HEK293 (cell line): Measurements from ENCODE around the gene HOXA6.
A peak's percentile ranks its signal among the peaks of the same experiment; 100 is the strongest.

Experiments used
- FEZF1 ChIP-seq: fragments of 450-650 bp; formaldehyde crosslinking; IDR thresholded peaks from 2 replicates; pipeline ENCODE4 v1.5.1; 2016; ENCODE audit warnings: missing biosample characterization, missing genetic modification characterization
- HIC1 ChIP-seq: fragments of 450-650 bp; formaldehyde crosslinking; IDR thresholded peaks from 2 replicates; pipeline ENCODE4 v1.5.1; 2016; ENCODE audit warnings: missing biosample characterization, missing genetic modification characterization
- HOXD13 ChIP-seq: sonication (generic); formaldehyde crosslinking; IDR thresholded peaks from 2 replicates; pipeline ENCODE4 v1.8.0; 2022; ENCODE audit warnings: missing genetic modification reagents, borderline replicate concordance
- KLF10 ChIP-seq: fragments of 450-650 bp; IDR thresholded peaks from 2 replicates; pipeline ENCODE4 v1.5.1; 2018; ENCODE audit warnings: missing biosample characterization, mild to moderate bottlenecking, missing genetic modification characterization
- KLF7 ChIP-seq: fragments of 450-650 bp; formaldehyde crosslinking; IDR thresholded peaks from 2 replicates; pipeline ENCODE4 v1.5.1; 2016; ENCODE audit warnings: missing biosample characterization, missing genetic modification characterization, borderline replicate concordance
- SETDB1 ChIP-seq: IDR thresholded peaks from one replicate; pipeline ENCODE4 v1.6.1; 2017; ENCODE audit warnings: mild to moderate bottlenecking, low read length, moderate library complexity, mixed read lengths; ENCODE audit not compliant: insufficient read length
- WT1 ChIP-seq: fragments of 450-650 bp; formaldehyde crosslinking; IDR thresholded peaks from 2 replicates; pipeline ENCODE4 v1.5.1; 2016; ENCODE audit warnings: missing biosample characterization, missing genetic modification characterization
- ZBTB49 ChIP-seq: fragments of 450-650 bp; formaldehyde crosslinking; IDR thresholded peaks from 2 replicates; pipeline ENCODE4 v1.5.1; 2016; ENCODE audit warnings: missing biosample characterization, missing genetic modification characterization, low read depth
- ZFHX2 ChIP-seq: fragments of 450-650 bp; formaldehyde crosslinking; conservative IDR thresholded peaks from 2 replicates; pipeline ENCODE4 v1.5.1; 2016; ENCODE audit warnings: missing biosample characterization, missing genetic modification characterization
- ZFP41 ChIP-seq: fragments of 450-650 bp; formaldehyde crosslinking; IDR thresholded peaks from 2 replicates; pipeline ENCODE4 v1.5.1; 2016; ENCODE audit warnings: missing biosample characterization, missing genetic modification characterization, borderline replicate concordance
- ZIC2 ChIP-seq: fragments of 450-650 bp; formaldehyde crosslinking; IDR thresholded peaks from 2 replicates; pipeline ENCODE4 v1.5.1; 2016; ENCODE audit warnings: missing biosample characterization, missing genetic modification characterization
- ZNF132 ChIP-seq: fragments of 450-650 bp; formaldehyde crosslinking; IDR thresholded peaks from 2 replicates; pipeline ENCODE4 v1.5.1; 2017; ENCODE audit warnings: missing biosample characterization, missing genetic modification characterization, borderline replicate concordance
- ZNF138 ChIP-seq: fragments of 450-650 bp; formaldehyde crosslinking; IDR thresholded peaks from 2 replicates; pipeline ENCODE4 v1.5.1; 2016; ENCODE audit warnings: missing biosample characterization, missing genetic modification characterization, borderline replicate concordance
- ZNF221 ChIP-seq: fragments of 450-650 bp; formaldehyde crosslinking; IDR thresholded peaks from 2 replicates; pipeline ENCODE4 v1.5.1; 2017; ENCODE audit warnings: missing biosample characterization, missing genetic modification characterization, borderline replicate concordance
- ZNF544 ChIP-seq: fragments of 450-650 bp; formaldehyde crosslinking; IDR thresholded peaks from 2 replicates; pipeline ENCODE4 v1.5.0; 2017; ENCODE audit warnings: missing biosample characterization, missing genetic modification characterization
- ZNF600 ChIP-seq: fragments of 450-650 bp; formaldehyde crosslinking; IDR thresholded peaks from 2 replicates; pipeline ENCODE4 v1.5.1; 2016; ENCODE audit warnings: missing biosample characterization, missing genetic modification characterization
- ZNF623 ChIP-seq: fragments of 450-650 bp; formaldehyde crosslinking; IDR thresholded peaks from 2 replicates; pipeline ENCODE4 v1.5.1; 2016; ENCODE audit warnings: missing biosample characterization, missing genetic modification characterization
- ZNF654 ChIP-seq: fragments of 450-650 bp; formaldehyde crosslinking; IDR thresholded peaks from 2 replicates; pipeline ENCODE4 v1.5.1; 2016; ENCODE audit warnings: low read depth, missing biosample characterization, missing genetic modification characterization
- ZNF747 ChIP-seq: fragments of 450-650 bp; formaldehyde crosslinking; IDR thresholded peaks from 2 replicates; pipeline ENCODE4 v1.5.1; 2016; ENCODE audit warnings: missing biosample characterization, missing genetic modification characterization
- ZNF785 ChIP-seq: fragments of 450-650 bp; formaldehyde crosslinking; IDR thresholded peaks from 2 replicates; pipeline ENCODE4 v1.5.1; 2016; ENCODE audit warnings: missing biosample characterization, missing genetic modification characterization
- ZSCAN5A ChIP-seq: fragments of 450-650 bp; formaldehyde crosslinking; IDR thresholded peaks from 2 replicates; pipeline ENCODE4 v1.5.1; 2016; ENCODE audit warnings: missing biosample characterization, missing genetic modification characterization
- TF ChIP-seq, protein P1 (sequence below): fragments of 450-650 bp; formaldehyde crosslinking; IDR thresholded peaks from 2 replicates; pipeline ENCODE4 v1.5.1; 2016; ENCODE audit warnings: missing biosample characterization, missing genetic modification characterization
- TF ChIP-seq, protein P2 (sequence below): fragments of 450-650 bp; formaldehyde crosslinking; IDR thresholded peaks from 2 replicates; pipeline ENCODE4 v1.5.1; 2016; ENCODE audit warnings: missing biosample characterization, missing genetic modification characterization
- TF ChIP-seq, protein P3 (sequence below): fragments of 450-650 bp; formaldehyde crosslinking; IDR thresholded peaks from 2 replicates; pipeline ENCODE4 v1.5.1; 2016; ENCODE audit warnings: missing biosample characterization, missing genetic modification characterization
- TF ChIP-seq, protein P4 (sequence below): fragments of 450-650 bp; formaldehyde crosslinking; IDR thresholded peaks from 2 replicates; pipeline ENCODE4 v1.5.1; 2016; ENCODE audit warnings: missing biosample characterization, missing genetic modification characterization

Gene HOXA6

DNA sequence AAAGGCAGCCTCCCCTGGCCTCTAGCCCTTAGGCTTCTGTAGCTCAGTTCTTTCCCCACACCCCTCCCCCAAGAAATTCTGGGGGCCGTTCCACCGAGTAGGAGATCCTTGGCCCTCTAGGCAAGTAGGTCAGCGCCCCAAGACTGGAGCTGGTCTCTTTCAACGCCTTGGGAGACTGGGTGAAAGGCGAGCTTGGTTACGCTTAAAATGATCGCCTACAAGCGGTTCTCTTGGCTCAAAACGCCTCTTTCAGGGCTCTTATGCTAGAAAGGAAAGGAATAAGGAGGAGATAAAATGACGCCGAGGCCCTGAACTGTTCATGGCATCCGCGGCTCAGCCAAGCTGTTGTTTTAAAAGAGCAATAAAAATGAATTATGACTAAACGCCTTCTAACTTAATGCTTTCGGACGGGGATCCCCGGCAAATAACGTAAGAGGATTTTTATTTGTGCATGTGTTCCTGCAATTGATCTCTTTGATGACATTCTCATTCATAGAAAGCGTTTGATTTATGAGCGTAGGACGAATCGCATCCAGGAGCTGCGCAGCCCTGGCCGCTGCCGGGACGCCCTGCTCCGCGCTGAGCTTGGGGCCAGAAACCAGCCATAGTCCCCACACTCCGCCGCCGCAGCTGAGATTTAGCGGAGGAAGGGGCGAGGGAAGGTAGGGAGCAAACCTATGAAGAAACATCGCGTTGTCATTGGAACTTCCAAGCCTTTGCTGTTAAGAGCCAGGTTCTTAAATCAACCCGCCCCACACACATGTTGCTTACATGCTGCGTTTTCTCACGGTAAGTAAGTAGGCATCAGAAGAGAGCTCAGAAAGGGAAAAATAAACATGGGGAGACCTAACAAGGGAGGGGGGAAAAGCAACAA lies 48.8 kb downstream of the HOXA6 start (continued):
- TF ChIP-seq ZSCAN5A (tag by site-specific recombination) (no peak), ZBTB49 (no peak), WT1 (tag by site-specific recombination) (peak; percentile 81), ZFHX2 (peak; percentile 48), FEZF1 (peak; percentile 92), ZNF221 (tag by site-specific recombination) (no peak), SETDB1 (no peak), ZFP41 (tag by site-specific recombination) (no peak), ZNF785 (tag by site-specific recombination) (no peak), ZNF747 (no peak), ZNF544 (tag by site-specific recombination) (no peak), ZNF654 (peak; percentile 14; the same call in 1 of the 2 replicates), ZNF600 (tag by site-specific recombination) (peak; percentile 87), ZNF132 (no peak), ZIC2 (tag by site-specific recombination) (no peak), KLF7 (tag by site-specific recombination) (no peak), ZNF138 (no peak), ZNF623 (tag by site-specific recombination) (no peak), HIC1 (peak; percentile 62; the same call in 1 of the 2 replicates), HOXD13 (no peak), KLF10 (tag by site-specific recombination) (peak; percentile 82)
- TF ChIP-seq, protein P1, sequence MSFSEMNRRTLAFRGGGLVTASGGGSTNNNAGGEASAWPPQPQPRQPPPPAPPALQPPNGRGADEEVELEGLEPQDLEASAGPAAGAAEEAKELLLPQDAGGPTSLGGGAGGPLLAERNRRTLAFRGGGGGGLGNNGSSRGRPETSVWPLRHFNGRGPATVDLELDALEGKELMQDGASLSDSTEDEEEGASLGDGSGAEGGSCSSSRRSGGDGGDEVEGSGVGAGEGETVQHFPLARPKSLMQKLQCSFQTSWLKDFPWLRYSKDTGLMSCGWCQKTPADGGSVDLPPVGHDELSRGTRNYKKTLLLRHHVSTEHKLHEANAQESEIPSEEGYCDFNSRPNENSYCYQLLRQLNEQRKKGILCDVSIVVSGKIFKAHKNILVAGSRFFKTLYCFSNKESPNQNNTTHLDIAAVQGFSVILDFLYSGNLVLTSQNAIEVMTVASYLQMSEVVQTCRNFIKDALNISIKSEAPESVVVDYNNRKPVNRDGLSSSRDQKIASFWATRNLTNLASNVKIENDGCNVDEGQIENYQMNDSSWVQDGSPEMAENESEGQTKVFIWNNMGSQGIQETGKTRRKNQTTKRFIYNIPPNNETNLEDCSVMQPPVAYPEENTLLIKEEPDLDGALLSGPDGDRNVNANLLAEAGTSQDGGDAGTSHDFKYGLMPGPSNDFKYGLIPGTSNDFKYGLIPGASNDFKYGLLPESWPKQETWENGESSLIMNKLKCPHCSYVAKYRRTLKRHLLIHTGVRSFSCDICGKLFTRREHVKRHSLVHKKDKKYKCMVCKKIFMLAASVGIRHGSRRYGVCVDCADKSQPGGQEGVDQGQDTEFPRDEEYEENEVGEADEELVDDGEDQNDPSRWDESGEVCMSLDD, result no peak
- TF ChIP-seq, protein P2, sequence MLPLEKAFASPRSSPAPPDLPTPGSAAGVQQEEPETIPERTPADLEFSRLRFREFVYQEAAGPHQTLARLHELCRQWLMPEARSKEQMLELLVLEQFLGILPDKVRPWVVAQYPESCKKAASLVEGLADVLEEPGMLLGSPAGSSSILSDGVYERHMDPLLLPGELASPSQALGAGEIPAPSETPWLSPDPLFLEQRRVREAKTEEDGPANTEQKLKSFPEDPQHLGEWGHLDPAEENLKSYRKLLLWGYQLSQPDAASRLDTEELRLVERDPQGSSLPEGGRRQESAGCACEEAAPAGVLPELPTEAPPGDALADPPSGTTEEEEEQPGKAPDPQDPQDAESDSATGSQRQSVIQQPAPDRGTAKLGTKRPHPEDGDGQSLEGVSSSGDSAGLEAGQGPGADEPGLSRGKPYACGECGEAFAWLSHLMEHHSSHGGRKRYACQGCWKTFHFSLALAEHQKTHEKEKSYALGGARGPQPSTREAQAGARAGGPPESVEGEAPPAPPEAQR (tag by site-specific recombination), result no peak
- TF ChIP-seq, protein P3, sequence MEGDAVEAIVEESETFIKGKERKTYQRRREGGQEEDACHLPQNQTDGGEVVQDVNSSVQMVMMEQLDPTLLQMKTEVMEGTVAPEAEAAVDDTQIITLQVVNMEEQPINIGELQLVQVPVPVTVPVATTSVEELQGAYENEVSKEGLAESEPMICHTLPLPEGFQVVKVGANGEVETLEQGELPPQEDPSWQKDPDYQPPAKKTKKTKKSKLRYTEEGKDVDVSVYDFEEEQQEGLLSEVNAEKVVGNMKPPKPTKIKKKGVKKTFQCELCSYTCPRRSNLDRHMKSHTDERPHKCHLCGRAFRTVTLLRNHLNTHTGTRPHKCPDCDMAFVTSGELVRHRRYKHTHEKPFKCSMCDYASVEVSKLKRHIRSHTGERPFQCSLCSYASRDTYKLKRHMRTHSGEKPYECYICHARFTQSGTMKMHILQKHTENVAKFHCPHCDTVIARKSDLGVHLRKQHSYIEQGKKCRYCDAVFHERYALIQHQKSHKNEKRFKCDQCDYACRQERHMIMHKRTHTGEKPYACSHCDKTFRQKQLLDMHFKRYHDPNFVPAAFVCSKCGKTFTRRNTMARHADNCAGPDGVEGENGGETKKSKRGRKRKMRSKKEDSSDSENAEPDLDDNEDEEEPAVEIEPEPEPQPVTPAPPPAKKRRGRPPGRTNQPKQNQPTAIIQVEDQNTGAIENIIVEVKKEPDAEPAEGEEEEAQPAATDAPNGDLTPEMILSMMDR (tag by site-specific recombination), result no peak
- TF ChIP-seq, protein P4, sequence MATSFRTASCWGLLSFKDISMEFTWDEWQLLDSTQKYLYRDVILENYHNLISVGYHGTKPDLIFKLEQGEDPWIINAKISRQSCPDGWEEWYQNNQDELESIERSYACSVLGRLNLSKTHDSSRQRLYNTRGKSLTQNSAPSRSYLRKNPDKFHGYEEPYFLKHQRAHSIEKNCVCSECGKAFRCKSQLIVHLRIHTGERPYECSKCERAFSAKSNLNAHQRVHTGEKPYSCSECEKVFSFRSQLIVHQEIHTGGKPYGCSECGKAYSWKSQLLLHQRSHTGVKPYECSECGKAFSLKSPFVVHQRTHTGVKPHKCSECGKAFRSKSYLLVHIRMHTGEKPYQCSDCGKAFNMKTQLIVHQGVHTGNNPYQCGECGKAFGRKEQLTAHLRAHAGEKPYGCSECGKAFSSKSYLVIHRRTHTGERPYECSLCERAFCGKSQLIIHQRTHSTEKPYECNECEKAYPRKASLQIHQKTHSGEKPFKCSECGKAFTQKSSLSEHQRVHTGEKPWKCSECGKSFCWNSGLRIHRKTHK, result no peak
